Vagina (tissue), 2 donors: ENCODE measurements around the gene PCDH8. TPM values are rescaled to one million over a fixed set of nuclear protein-coding genes. Genes with fewer than 3 reads are reported as not detected.

ENCODE experiments used
- DNase-seq, 2 donors: peaks; one replicate each; pipeline ENCODE4 v3.0.0-alpha.2; 2017; ENCODE audit errors: extremely low spot score in 2 of 2
- H3K27ac ChIP-seq: fragments of 200-600 bp; sonication (generic); one replicate; pipeline ENCODE4 v1.5.1; 2019
- H3K27me3 ChIP-seq: fragments of 200-600 bp; sonication (generic); one replicate; pipeline ENCODE4 v1.5.1; 2019
- H3K36me3 ChIP-seq, 2 donors: fragments of 200-600 bp; sonication (generic); one replicate each; pipeline ENCODE4 v1.5.1; 2017 to 2019
- H3K4me1 ChIP-seq: fragments of 200-600 bp; sonication (generic); one replicate; pipeline ENCODE4 v1.5.1; 2019
- H3K4me3 ChIP-seq, 2 donors: fragments of 200-600 bp; sonication (generic); 1 replicate in 1 of 2; 2 replicates in 1 of 2; pipeline ENCODE4 v1.5.1; 2016 to 2019
- H3K9me3 ChIP-seq: fragments of 200-600 bp; sonication (generic); one replicate; pipeline ENCODE4 v1.5.1; 2019
- POLR2A ChIP-seq, 2 donors: fragments of 450-650 bp; IDR thresholded peaks; one replicate each; pipeline ENCODE4 v1.6.1; 2017; ENCODE audit warnings: antibody characterized with exemption in 2 of 2, mild to moderate bottlenecking in 2 of 2, moderate library complexity in 2 of 2
- POLR2AphosphoS5 ChIP-seq, 2 donors: sonication (generic); formaldehyde crosslinking; IDR thresholded peaks; one replicate each; pipeline ENCODE4 v1.9.0; 2017; ENCODE audit warnings: antibody characterized with exemption in 2 of 2, mild to moderate bottlenecking in 2 of 2, low read depth in 1 of 2; ENCODE audit not compliant: insufficient read depth in 1 of 2
- intact Hi-C: fragments of 100-400 bp; cut with DNase I; formaldehyde crosslinking; loops from one replicate; pipeline ENCODE4 v1.15.1; 2023
- total RNA-seq: library from RNA; depleted of rRNA; stranded (reverse); fragments of >200 nt; gene quantifications from one replicate; pipeline ENCODE4 v1.2.3, GENCODE V29; 2016
- TF ChIP-seq, protein P1 (sequence below), 3 experiments: fragments of 450-650 bp in 2 of 3; fragments of 200-600 bp in 1 of 3; sonication (generic) in 1 of 3; IDR thresholded peaks; one replicate each; pipeline ENCODE4 v1.5.1; 2017 to 2019; ENCODE audit warnings: antibody characterized with exemption in 3 of 3, mild to moderate bottlenecking in 2 of 3, moderate library complexity in 2 of 3

Gene PCDH8
- total RNA-seq, 1 donor from 2014 or later = 0.98 TPM

DNA sequence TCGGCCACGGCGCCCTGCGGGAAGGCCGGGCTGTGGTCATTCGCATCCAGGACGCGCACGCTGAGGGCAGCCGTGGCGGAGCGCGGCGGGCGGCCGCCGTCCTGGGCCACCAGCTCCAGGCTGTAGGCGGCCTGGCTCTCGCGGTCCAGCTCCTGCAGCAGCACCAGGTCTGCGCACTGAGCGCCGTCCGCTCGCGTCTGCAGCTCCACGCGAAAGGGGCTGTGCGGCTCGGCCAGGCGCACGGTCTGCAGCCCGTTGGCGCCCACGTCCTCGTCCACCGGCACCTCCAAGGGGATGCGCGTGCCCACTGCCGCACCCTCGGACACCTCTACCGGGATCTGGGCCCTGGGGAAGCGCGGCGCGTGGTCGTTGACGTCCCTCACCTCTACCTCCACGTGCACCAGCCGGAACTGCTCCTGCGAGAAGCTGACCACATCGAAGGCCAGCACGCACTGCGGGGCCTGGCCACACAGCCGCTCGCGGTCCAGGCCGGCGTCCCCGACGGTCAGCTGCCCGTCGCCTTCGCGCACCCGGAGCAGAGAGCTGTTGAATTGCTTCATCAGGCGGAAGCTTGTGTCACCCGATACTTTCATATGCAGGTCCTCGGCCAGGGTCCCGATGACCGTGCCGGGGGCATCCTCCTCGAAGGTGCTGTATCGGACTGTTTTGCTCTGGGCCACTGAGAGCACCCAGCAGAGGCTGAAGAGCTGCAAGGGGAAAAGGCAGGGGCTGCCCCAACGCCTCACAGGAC, 583 bp downstream of the PCDH8 start:
- TF ChIP-seq POLR2A (IDR thresholded peaks at IDR 0.05) = no peak
- TF ChIP-seq, protein P1, sequence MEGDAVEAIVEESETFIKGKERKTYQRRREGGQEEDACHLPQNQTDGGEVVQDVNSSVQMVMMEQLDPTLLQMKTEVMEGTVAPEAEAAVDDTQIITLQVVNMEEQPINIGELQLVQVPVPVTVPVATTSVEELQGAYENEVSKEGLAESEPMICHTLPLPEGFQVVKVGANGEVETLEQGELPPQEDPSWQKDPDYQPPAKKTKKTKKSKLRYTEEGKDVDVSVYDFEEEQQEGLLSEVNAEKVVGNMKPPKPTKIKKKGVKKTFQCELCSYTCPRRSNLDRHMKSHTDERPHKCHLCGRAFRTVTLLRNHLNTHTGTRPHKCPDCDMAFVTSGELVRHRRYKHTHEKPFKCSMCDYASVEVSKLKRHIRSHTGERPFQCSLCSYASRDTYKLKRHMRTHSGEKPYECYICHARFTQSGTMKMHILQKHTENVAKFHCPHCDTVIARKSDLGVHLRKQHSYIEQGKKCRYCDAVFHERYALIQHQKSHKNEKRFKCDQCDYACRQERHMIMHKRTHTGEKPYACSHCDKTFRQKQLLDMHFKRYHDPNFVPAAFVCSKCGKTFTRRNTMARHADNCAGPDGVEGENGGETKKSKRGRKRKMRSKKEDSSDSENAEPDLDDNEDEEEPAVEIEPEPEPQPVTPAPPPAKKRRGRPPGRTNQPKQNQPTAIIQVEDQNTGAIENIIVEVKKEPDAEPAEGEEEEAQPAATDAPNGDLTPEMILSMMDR (IDR thresholded peaks at IDR 0.05) = no peak
- H3K27ac ChIP-seq = no peak overlapping the region
- no peaks in the 10 kb centered on the region for H3K9me3 ChIP-seq
- H3K4me1 ChIP-seq = peaks cover 34% of the 10 kb centered on the region
- intact Hi-C loops = no loop called here
- no peak for DNase-seq
- no peaks in the 10 kb centered on the region for H3K36me3 ChIP-seq
- peaks cover 11% of the 10 kb centered on the region for H3K27me3 ChIP-seq
- H3K4me3 ChIP-seq = no peak overlapping the region

DNA sequence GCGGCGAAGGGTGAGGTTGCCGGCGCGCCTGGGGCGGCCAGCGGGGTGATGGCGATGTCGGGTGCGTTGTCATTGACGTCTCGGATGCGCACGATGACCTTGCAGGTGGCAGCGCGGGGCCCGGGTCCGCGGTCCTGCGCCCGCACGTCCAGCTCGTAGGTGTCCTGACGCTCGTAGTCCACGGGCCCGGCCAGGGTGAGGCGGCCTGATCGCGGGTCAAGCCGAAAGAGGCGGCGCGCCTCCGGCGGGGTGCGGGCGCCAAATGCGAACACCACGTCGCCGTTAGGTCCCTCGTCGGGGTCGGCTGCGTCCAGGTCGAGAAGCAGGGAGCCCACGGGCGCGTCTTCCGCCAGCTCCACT, 1.1 kb downstream of the PCDH8 start:
- intact Hi-C loops = no loop called here
- H3K9me3 ChIP-seq = no peaks in the 10 kb centered on the region
- H3K4me1 ChIP-seq = peaks cover 34% of the 10 kb centered on the region
- H3K27ac ChIP-seq = no peak overlapping the region
- no peak for TF ChIP-seq POLR2AphosphoS5 (IDR thresholded peaks at IDR 0.05; ENCODE audit: insufficient read depth in 1 of 2, low read depth in 1 of 2)
- TF ChIP-seq, protein P1 (IDR thresholded peaks at IDR 0.05) = no peak
- no peak for TF ChIP-seq POLR2A (IDR thresholded peaks at IDR 0.05)
- H3K27me3 ChIP-seq = peaks cover 11% of the 10 kb centered on the region
- no peaks in the 10 kb centered on the region for H3K36me3 ChIP-seq
- DNase-seq = no peak
- peak overlapping the region in 1 of 2 donors; percentile 14 for H3K4me3 ChIP-seq

GRCh38 chr13:52846567-52847321, 1.7 kb downstream of the PCDH8 start:
- Histone ChIP-seq H3K27me3 (peaks cover 11% of the 10 kb centered on the region), H3K9me3 (no peaks in the 10 kb centered on the region), H3K36me3 (no peaks in the 10 kb centered on the region), H3K27ac (no peak overlapping the region), H3K4me3 (peak overlapping the region in 1 of 2 donors; percentile 14), H3K4me1 (peaks cover 34% of the 10 kb centered on the region)
- intact Hi-C loops = no loop called here
- no peak for TF ChIP-seq POLR2AphosphoS5 (IDR thresholded peaks at IDR 0.05; ENCODE audit: insufficient read depth in 1 of 2, low read depth in 1 of 2)
- TF ChIP-seq, protein P1 (IDR thresholded peaks at IDR 0.05) = peak in 1 of 3 experiments; percentile 31
- DNase-seq = no peak

- Histone ChIP-seq H3K36me3 (no peaks in the 10 kb centered on the region), H3K4me1 (peaks cover 29% of the 10 kb centered on the region), H3K27ac (no peak overlapping the region), H3K27me3 (peaks cover 11% of the 10 kb centered on the region), H3K4me3 (no peak overlapping the region), H3K9me3 (no peaks in the 10 kb centered on the region)
- TF ChIP-seq POLR2A (IDR thresholded peaks at IDR 0.05) (no peak), POLR2AphosphoS5 (IDR thresholded peaks at IDR 0.05; ENCODE audit: insufficient read depth in 1 of 2, low read depth in 1 of 2) (no peak)
- TF ChIP-seq, protein P1 (IDR thresholded peaks at IDR 0.05) = no peak
- DNase-seq = no peak
- intact Hi-C loops = no loop called here
Measured at GRCh38 chr13:52845766-52846566, 2.5 kb downstream of the PCDH8 start.
